IMR-90 (cell line): ENCODE data around the gene CLEC3B.

ENCODE experiments used
- CEBPB ChIP-seq: IDR thresholded peaks from 2 replicates; pipeline ENCODE4 v1.6.1; 2012; ENCODE audit warnings: low read depth, low read length, improper control_type of control experiment
- CTCF ChIP-seq: conservative IDR thresholded peaks from 2 replicates; pipeline ENCODE4 v1.5.1; 2012; ENCODE audit warnings: mild to moderate bottlenecking, low read depth, low read length, improper control_type of control experiment
- RAD21 ChIP-seq: IDR thresholded peaks from 2 replicates; pipeline ENCODE4 v1.6.1; 2012; ENCODE audit warnings: low read length, improper control_type of control experiment

- TF ChIP-seq CTCF (no peak), RAD21 (no peak), CEBPB (no peak)
These were observed 36.3 kb upstream of the CLEC3B start for GRCh38 chr3:44989636-44990373.
